Fibroblast of lung (primary cell): ENCODE measurements around the gene GABPB1. TPM values are rescaled to one million over a fixed set of nuclear protein-coding genes. Genes with fewer than 3 reads are reported as not detected.

Experiments
- DNase-seq, 2 donors: peaks; one replicate each; pipeline versions ENCODE4 v3.0.0 to v3.0.0-alpha.2; 2010; ENCODE audit warnings: low read depth in 2 of 2
- H2AFZ ChIP-seq: 2 replicates; pipeline ENCODE4 v1.5.1; 2012; ENCODE audit warnings: low read length, control low read depth, inconsistent platforms
- H3K27ac ChIP-seq: 2 replicates; pipeline ENCODE4 v1.5.1; 2011; ENCODE audit warnings: low read length, control low read depth; ENCODE audit not compliant: insufficient read depth
- H3K27me3 ChIP-seq: 2 replicates; pipeline ENCODE4 v1.5.1; 2011; ENCODE audit warnings: mild to moderate bottlenecking, low read length; ENCODE audit not compliant: control insufficient read depth, insufficient read depth
- H3K36me3 ChIP-seq: 2 replicates; pipeline ENCODE4 v1.5.1; 2011; ENCODE audit warnings: low read length; ENCODE audit not compliant: control insufficient read depth, insufficient read depth
- H3K4me1 ChIP-seq: 2 replicates; pipeline ENCODE4 v1.5.1; 2011; ENCODE audit warnings: low read length; ENCODE audit not compliant: control insufficient read depth, insufficient read depth; ENCODE audit errors: extremely low read depth
- H3K4me2 ChIP-seq: 2 replicates; pipeline ENCODE4 v1.5.1; 2011; ENCODE audit warnings: low read length, control low read depth; ENCODE audit not compliant: insufficient read depth; ENCODE audit errors: extremely low read depth
- H3K4me3 ChIP-seq, 4 experiments: fragments of 200-600 bp in 1 of 4; sonication (generic) in 1 of 4; replicated peaks in 1 of 4; 2 replicates each; pipeline ENCODE4 v1.5.1; 2011 to 2016; ENCODE audit warnings: low read length in 4 of 4, low read depth in 3 of 4, mild to moderate bottlenecking in 3 of 4, control low read depth in 2 of 4, inconsistent platforms in 1 of 4, mixed read lengths in 1 of 4; ENCODE audit not compliant: insufficient read depth in 1 of 4; ENCODE audit errors: control extremely low read depth in 1 of 4
- H3K79me2 ChIP-seq: 2 replicates; pipeline ENCODE4 v1.5.1; 2012; ENCODE audit warnings: mild to moderate bottlenecking, low read length, inconsistent platforms; ENCODE audit not compliant: control insufficient read depth, insufficient read depth
- H3K9ac ChIP-seq: 2 replicates; pipeline ENCODE4 v1.5.1; 2011; ENCODE audit warnings: mild to moderate bottlenecking, low read length, control low read depth; ENCODE audit not compliant: insufficient read depth
- H3K9me3 ChIP-seq: 2 replicates; pipeline ENCODE4 v1.5.1; 2012; ENCODE audit warnings: low read depth, low read length; ENCODE audit not compliant: control insufficient read depth, insufficient read depth
- H4K20me1 ChIP-seq: 2 replicates; pipeline ENCODE4 v1.5.1; 2011; ENCODE audit warnings: low read length; ENCODE audit not compliant: control insufficient read depth, insufficient read depth; ENCODE audit errors: extremely low read depth
- EZH2 ChIP-seq: IDR thresholded peaks from 2 replicates; pipeline ENCODE4 v1.5.1; 2012; ENCODE audit warnings: low read length, control low read depth, mild to moderate bottlenecking; ENCODE audit errors: missing control alignments
- polyA plus RNA-seq, 2 donors: library from polyadenylated mRNA; depleted of rRNA in 1 of 2; stranded (reverse) in 1 of 2; unstranded in 1 of 2; fragments of >200 nt; gene quantifications; 2 replicates each; pipeline ENCODE4 v1.2.1, GENCODE V29; 2011 to 2012; ENCODE audit warnings: missing spikeins in 1 of 2
- total RNA-seq: library from RNA; depleted of rRNA; stranded (reverse); fragments of >200 nt; gene quantifications from 2 replicates; pipeline ENCODE4 v1.2.1, GENCODE V29; 2014
- TF ChIP-seq, protein P1 (sequence below), 2 donors: IDR thresholded peaks in 1 of 2; conservative IDR thresholded peaks in 1 of 2; 1 replicate in 1 of 2; 2 replicates in 1 of 2; pipeline ENCODE4 v1.5.1; 2011 to 2012; ENCODE audit warnings: low read length in 2 of 2, control low read depth in 1 of 2, inconsistent platforms in 1 of 2, low read depth in 1 of 2, mild to moderate bottlenecking in 1 of 2

Gene GABPB1
- total and polyA plus RNA-seq, 2 donors (not counting 1 experiment from before 2014, with no cell fraction given): 25.4 to 40.1 TPM

DNA sequence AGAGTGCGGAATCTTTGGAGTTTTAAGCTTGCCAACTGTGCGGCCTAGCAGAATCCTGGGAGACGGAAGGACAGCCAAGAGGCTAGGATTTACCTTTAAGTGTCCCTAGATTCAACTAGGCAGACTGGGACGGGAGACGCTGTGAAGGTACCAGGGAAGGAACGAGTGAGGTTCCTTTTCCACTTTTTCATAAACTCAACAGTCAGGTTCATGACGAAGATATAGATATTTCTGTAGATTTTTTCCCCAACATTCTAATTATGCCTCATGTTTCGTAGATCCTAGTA, 564 bp upstream of the GABPB1 start:
- peak in 1 of 2 donors; percentile 5 for DNase-seq
- peaks cover 7% of the 10 kb centered on the region for H3K36me3 ChIP-seq
- TF ChIP-seq EZH2: no peak
- TF ChIP-seq, protein P1, sequence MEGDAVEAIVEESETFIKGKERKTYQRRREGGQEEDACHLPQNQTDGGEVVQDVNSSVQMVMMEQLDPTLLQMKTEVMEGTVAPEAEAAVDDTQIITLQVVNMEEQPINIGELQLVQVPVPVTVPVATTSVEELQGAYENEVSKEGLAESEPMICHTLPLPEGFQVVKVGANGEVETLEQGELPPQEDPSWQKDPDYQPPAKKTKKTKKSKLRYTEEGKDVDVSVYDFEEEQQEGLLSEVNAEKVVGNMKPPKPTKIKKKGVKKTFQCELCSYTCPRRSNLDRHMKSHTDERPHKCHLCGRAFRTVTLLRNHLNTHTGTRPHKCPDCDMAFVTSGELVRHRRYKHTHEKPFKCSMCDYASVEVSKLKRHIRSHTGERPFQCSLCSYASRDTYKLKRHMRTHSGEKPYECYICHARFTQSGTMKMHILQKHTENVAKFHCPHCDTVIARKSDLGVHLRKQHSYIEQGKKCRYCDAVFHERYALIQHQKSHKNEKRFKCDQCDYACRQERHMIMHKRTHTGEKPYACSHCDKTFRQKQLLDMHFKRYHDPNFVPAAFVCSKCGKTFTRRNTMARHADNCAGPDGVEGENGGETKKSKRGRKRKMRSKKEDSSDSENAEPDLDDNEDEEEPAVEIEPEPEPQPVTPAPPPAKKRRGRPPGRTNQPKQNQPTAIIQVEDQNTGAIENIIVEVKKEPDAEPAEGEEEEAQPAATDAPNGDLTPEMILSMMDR (conservative IDR thresholded peaks at IDR 0.05 in 1 of 2, IDR thresholded peaks at IDR 0.05 in 1 of 2; ENCODE audit: low read depth in 1 of 2, low read length in 2 of 2): no peak

DNA sequence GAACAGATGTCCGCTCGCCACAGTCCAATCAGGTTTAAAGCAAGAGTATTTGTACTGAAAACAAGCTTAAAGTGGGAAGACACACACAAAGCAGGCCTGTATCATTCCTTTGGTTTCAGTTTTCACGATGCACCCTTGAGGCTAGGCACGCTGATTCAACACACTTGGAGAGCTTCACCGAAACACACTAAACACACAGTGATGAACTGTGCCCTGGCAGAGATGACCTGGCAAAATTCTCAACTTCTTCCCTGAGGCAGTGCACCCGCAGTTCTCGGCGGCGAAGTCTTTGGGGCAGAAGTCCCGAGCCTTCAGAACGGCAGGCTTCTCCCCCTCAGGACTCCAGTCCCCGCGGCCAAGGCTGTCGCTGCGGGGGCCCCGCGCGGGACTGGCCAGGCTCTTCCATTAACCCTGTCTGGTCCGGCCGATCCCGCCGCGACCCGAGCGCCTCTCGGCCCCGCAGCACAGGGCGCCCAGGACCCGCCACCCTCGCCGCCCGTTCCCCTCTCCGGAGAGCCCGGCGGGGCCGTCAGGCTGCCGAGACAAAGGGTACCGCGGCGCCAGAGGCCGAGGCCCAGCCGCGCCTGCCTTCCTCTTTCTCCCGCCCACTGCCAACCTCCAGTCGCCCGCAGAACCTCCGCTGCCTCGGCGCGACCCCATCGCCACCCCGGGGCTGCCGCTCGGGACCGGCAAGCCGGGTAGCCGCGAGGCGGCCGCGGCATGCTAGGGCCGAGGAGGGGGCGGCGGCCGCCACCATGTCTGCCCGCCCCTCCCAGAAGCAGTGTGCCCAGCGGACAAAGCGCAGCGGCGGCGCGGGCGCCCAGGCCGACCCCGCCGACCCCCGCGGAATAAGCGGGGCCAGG, 792 bp downstream of the GABPB1 start:
- Histone ChIP-seq H3K4me1 (peaks cover 5% of the 10 kb centered on the region), H3K9ac (peak overlapping the region; percentile 83), H3K4me2 (peak overlapping the region; percentile 79), H3K4me3 (peak overlapping the region; percentile 68 to 95 (median 78)), H3K27ac (peak overlapping the region; percentile 85), H2AFZ (no peak overlapping the region), H3K36me3 (peaks cover 4% of the 10 kb centered on the region), H3K79me2 (peaks cover 78% of the 10 kb centered on the region), H3K9me3 (no peaks in the 10 kb centered on the region), H4K20me1 (peaks cover 2% of the 10 kb centered on the region), H3K27me3 (no peaks in the 10 kb centered on the region)
- no peak for TF ChIP-seq EZH2
- TF ChIP-seq, protein P1 (conservative IDR thresholded peaks at IDR 0.05 in 1 of 2, IDR thresholded peaks at IDR 0.05 in 1 of 2; ENCODE audit: low read depth in 1 of 2, low read length in 2 of 2): no peak
- DNase-seq: peak; percentile 88 to 92

More for the DNA sequence above, 564 bp upstream of the GABPB1 start:
- peak overlapping the region; percentile 85 for H3K27ac ChIP-seq
- H3K4me1 ChIP-seq: peaks cover 2% of the 10 kb centered on the region
- peaks cover 68% of the 10 kb centered on the region for H3K79me2 ChIP-seq
- H3K27me3 ChIP-seq: no peaks in the 10 kb centered on the region
- H4K20me1 ChIP-seq: peaks cover 2% of the 10 kb centered on the region
- H3K9ac ChIP-seq: peak overlapping the region; percentile 83
- no peaks in the 10 kb centered on the region for H3K9me3 ChIP-seq
- peak overlapping the region; percentile 82 for H3K4me2 ChIP-seq
- H2AFZ ChIP-seq: peak overlapping the region; percentile 17
- H3K4me3 ChIP-seq: peak overlapping the region; percentile 68 to 88 (median 78)

DNA sequence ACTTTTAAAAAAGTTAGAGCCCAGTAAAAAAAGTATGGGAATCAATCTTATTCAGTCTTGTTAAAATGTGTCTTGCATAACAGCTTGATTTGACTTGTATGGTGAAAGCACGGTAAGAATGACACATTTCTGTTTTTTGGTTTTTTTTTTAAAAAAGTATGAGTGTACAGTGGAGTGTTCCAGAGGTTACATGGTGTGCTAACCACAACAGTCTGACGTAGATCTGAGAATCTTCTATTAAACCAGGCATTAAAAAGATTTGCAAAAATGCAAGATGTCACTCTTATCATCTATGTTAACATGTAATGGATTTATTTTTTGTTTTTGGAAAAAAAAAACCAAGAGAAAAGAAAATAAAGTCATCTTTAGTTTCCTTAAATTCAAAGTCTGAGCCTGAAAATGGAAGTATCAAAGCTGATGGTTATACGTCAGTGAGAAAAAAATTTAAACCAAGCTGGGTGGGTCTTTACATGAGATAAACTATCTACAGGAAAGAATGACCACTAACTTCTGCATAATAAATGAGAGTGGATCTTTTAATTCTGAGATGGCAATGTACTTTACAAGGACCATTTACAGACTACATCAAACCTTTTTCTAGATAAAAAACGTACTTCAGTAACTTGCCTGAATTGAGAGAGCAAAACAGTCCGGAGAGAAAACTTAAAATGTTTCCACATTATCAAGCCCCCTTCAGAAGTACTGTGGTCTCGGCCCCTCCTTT, 1.6 kb downstream of the GABPB1 start:
- Histone ChIP-seq H3K4me1 (peaks cover 5% of the 10 kb centered on the region), H2AFZ (no peak overlapping the region), H3K27ac (peak overlapping the region; percentile 85), H3K4me2 (peak overlapping the region; percentile 79), H3K27me3 (no peaks in the 10 kb centered on the region), H3K4me3 (peak overlapping the region; percentile 68 to 95 (median 78)), H3K36me3 (peaks cover 2% of the 10 kb centered on the region), H3K79me2 (peaks cover 80% of the 10 kb centered on the region), H3K9me3 (no peaks in the 10 kb centered on the region), H3K9ac (peak overlapping the region; percentile 83), H4K20me1 (peaks cover 2% of the 10 kb centered on the region)
- TF ChIP-seq, protein P1 (conservative IDR thresholded peaks at IDR 0.05 in 1 of 2, IDR thresholded peaks at IDR 0.05 in 1 of 2; ENCODE audit: low read depth in 1 of 2, low read length in 2 of 2): no peak
- no peak for TF ChIP-seq EZH2
- peak; percentile 93 to 95 for DNase-seq
